HG02840 (cell line): ENCODE results near the gene ELP4.

Experiments
- ATAC-seq: cut with Tn5 transposase; IDR thresholded peaks from one replicate; pipeline ENCODE4 v1.9.1; 2021; ENCODE audit warnings: mild to moderate bottlenecking, moderate library complexity, moderate number of reproducible peaks; ENCODE audit not compliant: unreplicated experiment, low FRiP score

The ELP4 gene

GRCh38 chr11:31764766-31765165 lies 255.2 kb downstream of the ELP4 start:
- ATAC-seq: no peak

GRCh38 chr11:31767066-31767465 lies 257.5 kb downstream of the ELP4 start:
- no peak for ATAC-seq

- ATAC-seq: no peak
Observed at GRCh38 chr11:31767685-31768084, 258.1 kb downstream of the ELP4 start.

- ATAC-seq: no peak
Observed at GRCh38 chr11:31768749-31769640, 259.4 kb downstream of the ELP4 start.

- no peak for ATAC-seq
Observed at GRCh38 chr11:31770011-31770700, 260.6 kb downstream of the ELP4 start.

GRCh38 chr11:31772412-31772811 lies 262.8 kb downstream of the ELP4 start:
- no peak for ATAC-seq

GRCh38 chr11:31779374-31779791 lies 269.8 kb downstream of the ELP4 start:
- no peak for ATAC-seq

GRCh38 chr11:31780078-31780477 lies 270.5 kb downstream of the ELP4 start:
- no peak for ATAC-seq

GRCh38 chr11:31780480-31780971 lies 271.0 kb downstream of the ELP4 start:
- ATAC-seq: no peak

- ATAC-seq: no peak
Observed at GRCh38 chr11:31782257-31782656, 272.7 kb downstream of the ELP4 start.

GRCh38 chr11:31783252-31783651 lies 273.7 kb downstream of the ELP4 start:
- ATAC-seq: no peak

GRCh38 chr11:31784611-31785010 lies 275.0 kb downstream of the ELP4 start:
- no peak for ATAC-seq

- ATAC-seq: no peak
Observed at GRCh38 chr11:31786996-31787685, 277.6 kb downstream of the ELP4 start.

- ATAC-seq: no peak
Observed at GRCh38 chr11:31788085-31788484, 278.5 kb downstream of the ELP4 start.

GRCh38 chr11:31790649-31791048 lies 281.1 kb downstream of the ELP4 start:
- ATAC-seq: no peak

GRCh38 chr11:31792036-31792435 lies 282.5 kb downstream of the ELP4 start:
- ATAC-seq: no peak

- no peak for ATAC-seq
Observed at GRCh38 chr11:31792456-31792855, 282.9 kb downstream of the ELP4 start.

GRCh38 chr11:31793264-31793663 lies 283.7 kb downstream of the ELP4 start:
- ATAC-seq: no peak

- ATAC-seq: no peak
Observed at GRCh38 chr11:31794548-31794947, 285.0 kb downstream of the ELP4 start.

- ATAC-seq: no peak
Observed at GRCh38 chr11:31795706-31796498, 286.3 kb downstream of the ELP4 start.
